ENCODE results near the gene UBAP2.

GRCh38 chr9:33923998-33924701 is 124.5 kb downstream of the UBAP2 start:
- TF ChIP-seq EP300 (IDR thresholded peaks at IDR 0.05; ENCODE audit: borderline replicate concordance) (no peak), FOXM1 (IDR thresholded peaks at IDR 0.05; ENCODE audit: borderline replicate concordance, low read depth) (no peak), CREB1 (IDR thresholded peaks at IDR 0.05; ENCODE audit: low read depth) (no peak), USF1 (IDR thresholded peaks at IDR 0.05) (no peak), RAD21 (IDR thresholded peaks at IDR 0.05; ENCODE audit: low read depth) (no peak), REST (IDR thresholded peaks at IDR 0.05; ENCODE audit: low read depth) (no peak), MAX (IDR thresholded peaks at IDR 0.05) (no peak)

Data from Ishikawa (cell line).